ENCODE data around the gene ADRA2A.

ADRA2A gene

GRCh38 chr10:111081595-111081994 lies 4.8 kb downstream of the ADRA2A start (continued):
- no peak for TF ChIP-seq AEBP2 (tag by site-specific recombination; IDR thresholded peaks at IDR 0.05; ENCODE audit: borderline replicate concordance)
- no peak for TF ChIP-seq ZNF830 (tag by site-specific recombination; IDR thresholded peaks at IDR 0.05; ENCODE audit: low read depth)
- no peak for TF ChIP-seq ZNF23 (tag by site-specific recombination; IDR thresholded peaks at IDR 0.05; ENCODE audit: borderline replicate concordance)
- TF ChIP-seq ZSCAN30 (tag by site-specific recombination; IDR thresholded peaks at IDR 0.05), result no peak
- TF ChIP-seq, protein P1, sequence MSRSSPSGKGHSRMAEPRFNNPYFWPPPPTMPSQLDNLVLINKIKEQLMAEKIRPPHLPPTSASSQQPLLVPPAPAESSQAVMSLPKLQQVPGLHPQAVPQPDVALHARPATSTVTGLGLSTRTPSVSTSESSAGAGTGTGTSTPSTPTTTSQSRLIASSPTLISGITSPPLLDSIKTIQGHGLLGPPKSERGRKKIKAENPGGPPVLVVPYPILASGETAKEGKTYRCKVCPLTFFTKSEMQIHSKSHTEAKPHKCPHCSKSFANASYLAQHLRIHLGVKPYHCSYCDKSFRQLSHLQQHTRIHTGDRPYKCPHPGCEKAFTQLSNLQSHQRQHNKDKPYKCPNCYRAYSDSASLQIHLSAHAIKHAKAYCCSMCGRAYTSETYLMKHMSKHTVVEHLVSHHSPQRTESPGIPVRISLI (tag by site-specific recombination; IDR thresholded peaks at IDR 0.05), result no peak
- TF ChIP-seq MZF1 (tag by site-specific recombination; IDR thresholded peaks at IDR 0.05; ENCODE audit: borderline replicate concordance), result no peak
- TF ChIP-seq, protein P2, sequence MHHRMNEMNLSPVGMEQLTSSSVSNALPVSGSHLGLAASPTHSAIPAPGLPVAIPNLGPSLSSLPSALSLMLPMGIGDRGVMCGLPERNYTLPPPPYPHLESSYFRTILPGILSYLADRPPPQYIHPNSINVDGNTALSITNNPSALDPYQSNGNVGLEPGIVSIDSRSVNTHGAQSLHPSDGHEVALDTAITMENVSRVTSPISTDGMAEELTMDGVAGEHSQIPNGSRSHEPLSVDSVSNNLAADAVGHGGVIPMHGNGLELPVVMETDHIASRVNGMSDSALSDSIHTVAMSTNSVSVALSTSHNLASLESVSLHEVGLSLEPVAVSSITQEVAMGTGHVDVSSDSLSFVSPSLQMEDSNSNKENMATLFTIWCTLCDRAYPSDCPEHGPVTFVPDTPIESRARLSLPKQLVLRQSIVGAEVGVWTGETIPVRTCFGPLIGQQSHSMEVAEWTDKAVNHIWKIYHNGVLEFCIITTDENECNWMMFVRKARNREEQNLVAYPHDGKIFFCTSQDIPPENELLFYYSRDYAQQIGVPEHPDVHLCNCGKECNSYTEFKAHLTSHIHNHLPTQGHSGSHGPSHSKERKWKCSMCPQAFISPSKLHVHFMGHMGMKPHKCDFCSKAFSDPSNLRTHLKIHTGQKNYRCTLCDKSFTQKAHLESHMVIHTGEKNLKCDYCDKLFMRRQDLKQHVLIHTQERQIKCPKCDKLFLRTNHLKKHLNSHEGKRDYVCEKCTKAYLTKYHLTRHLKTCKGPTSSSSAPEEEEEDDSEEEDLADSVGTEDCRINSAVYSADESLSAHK (tag by site-specific recombination; IDR thresholded peaks at IDR 0.05), result no peak
- TF ChIP-seq BCL11A (tag by site-specific recombination; IDR thresholded peaks at IDR 0.05; ENCODE audit: low read depth), result no peak

GRCh38 chr10:111082102-111082975 lies 5.5 kb downstream of the ADRA2A start:
- no peak overlapping the region for H3K4me3 ChIP-seq (ENCODE audit: low read depth, low read length)
- H3K36me3 ChIP-seq (ENCODE audit: control insufficient read depth in 2 of 2, insufficient read depth in 1 of 2, low read length in 2 of 2), result no peaks in the 10 kb centered on the region
- peaks cover 2% of the 10 kb centered on the region; the same call in 1 of the 2 replicates for H3K4me1 ChIP-seq (ENCODE audit: control insufficient read depth, insufficient read depth, low read length)
- no peaks in the 10 kb centered on the region for H3K9me3 ChIP-seq (ENCODE audit: control insufficient read depth, insufficient read depth, low read depth, low read length)
- TF ChIP-seq, protein P3, sequence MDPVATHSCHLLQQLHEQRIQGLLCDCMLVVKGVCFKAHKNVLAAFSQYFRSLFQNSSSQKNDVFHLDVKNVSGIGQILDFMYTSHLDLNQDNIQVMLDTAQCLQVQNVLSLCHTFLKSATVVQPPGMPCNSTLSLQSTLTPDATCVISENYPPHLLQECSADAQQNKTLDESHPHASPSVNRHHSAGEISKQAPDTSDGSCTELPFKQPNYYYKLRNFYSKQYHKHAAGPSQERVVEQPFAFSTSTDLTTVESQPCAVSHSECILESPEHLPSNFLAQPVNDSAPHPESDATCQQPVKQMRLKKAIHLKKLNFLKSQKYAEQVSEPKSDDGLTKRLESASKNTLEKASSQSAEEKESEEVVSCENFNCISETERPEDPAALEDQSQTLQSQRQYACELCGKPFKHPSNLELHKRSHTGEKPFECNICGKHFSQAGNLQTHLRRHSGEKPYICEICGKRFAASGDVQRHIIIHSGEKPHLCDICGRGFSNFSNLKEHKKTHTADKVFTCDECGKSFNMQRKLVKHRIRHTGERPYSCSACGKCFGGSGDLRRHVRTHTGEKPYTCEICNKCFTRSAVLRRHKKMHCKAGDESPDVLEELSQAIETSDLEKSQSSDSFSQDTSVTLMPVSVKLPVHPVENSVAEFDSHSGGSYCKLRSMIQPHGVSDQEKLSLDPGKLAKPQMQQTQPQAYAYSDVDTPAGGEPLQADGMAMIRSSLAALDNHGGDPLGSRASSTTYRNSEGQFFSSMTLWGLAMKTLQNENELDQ (tag by site-specific recombination; IDR thresholded peaks at IDR 0.05; ENCODE audit: low read depth), result no peak
- TF ChIP-seq ZNF610 (tag by site-specific recombination; IDR thresholded peaks at IDR 0.05; ENCODE audit: borderline replicate concordance) (no peak), ZNF433 (tag by site-specific recombination; IDR thresholded peaks at IDR 0.05; ENCODE audit: low read depth) (no peak), TCF7L2 (IDR thresholded peaks at IDR 0.05; ENCODE audit: borderline replicate concordance, low read depth, low read length) (no peak), ZBTB1 (tag by site-specific recombination; IDR thresholded peaks at IDR 0.05) (no peak), ZBTB8A (tag by site-specific recombination; IDR thresholded peaks at IDR 0.05) (no peak), PRDM1 (tag by site-specific recombination; IDR thresholded peaks at IDR 0.05) (no peak), GLIS1 (tag by site-specific recombination; IDR thresholded peaks at IDR 0.05) (no peak), ZNF623 (tag by site-specific recombination; IDR thresholded peaks at IDR 0.05) (no peak), ZNF560 (tag by site-specific recombination; IDR thresholded peaks at IDR 0.05; ENCODE audit: borderline replicate concordance) (no peak)
- H3K27ac ChIP-seq (ENCODE audit: extremely low read depth, low read depth, low read length), result no peak overlapping the region
- ChIA-PET CTCF (no interaction called here), POLR2A (no interaction called here)

Measured in HEK293 (cell line).